Osteoblast (primary cell): Measurements from ENCODE around the gene QRICH1. TPM values are rescaled to one million over a fixed set of nuclear protein-coding genes. Genes with fewer than 3 reads are reported as not detected.

Experiments
- DNase-seq: peaks from one replicate; pipeline ENCODE4 v3.0.0; 2011; ENCODE audit warnings: low spot score, mixed read lengths; ENCODE audit not compliant: insufficient read length; ENCODE audit errors: missing footprints
- H2AFZ ChIP-seq: 2 replicates; pipeline ENCODE4 v1.6.0; 2011; ENCODE audit warnings: mild to moderate bottlenecking, low read length
- H3K27ac ChIP-seq: 2 replicates; pipeline ENCODE4 v1.5.1; 2011; ENCODE audit warnings: mild to moderate bottlenecking, low read depth, low read length, moderate library complexity
- H3K27me3 ChIP-seq: 2 replicates; pipeline ENCODE4 v1.6.0; 2012; ENCODE audit warnings: mild to moderate bottlenecking, control low read depth, inconsistent platforms, low read length, moderate library complexity; ENCODE audit not compliant: insufficient read depth
- H3K36me3 ChIP-seq: 2 replicates; pipeline ENCODE4 v1.5.1; 2011; ENCODE audit warnings: mild to moderate bottlenecking, low read length, control low read depth, moderate library complexity; ENCODE audit not compliant: insufficient read depth
- H3K4me1 ChIP-seq: 2 replicates; pipeline ENCODE4 v1.5.1; 2011; ENCODE audit warnings: mild to moderate bottlenecking, low read length, control low read depth, moderate library complexity; ENCODE audit not compliant: insufficient read depth
- H3K4me2 ChIP-seq: 2 replicates; pipeline ENCODE4 v1.6.0; 2011; ENCODE audit warnings: mild to moderate bottlenecking, low read length; ENCODE audit not compliant: insufficient read depth
- H3K4me3 ChIP-seq: fragments of 200-600 bp; sonication (generic); 3 replicates; pipeline ENCODE4 v1.5.1; 2012; ENCODE audit warnings: mild to moderate bottlenecking, low read length, inconsistent platforms; ENCODE audit not compliant: insufficient read depth
- H3K79me2 ChIP-seq: 2 replicates; pipeline ENCODE4 v1.6.0; 2012; ENCODE audit warnings: mild to moderate bottlenecking, low read length, control low read depth, inconsistent platforms; ENCODE audit not compliant: insufficient read depth
- H3K9me3 ChIP-seq: 2 replicates; pipeline ENCODE4 v1.5.1; 2011; ENCODE audit warnings: low read depth, low read length, control low read depth
- H4K20me1 ChIP-seq: 2 replicates; pipeline ENCODE4 v1.6.0; 2012; ENCODE audit warnings: mild to moderate bottlenecking, low read length, control low read depth; ENCODE audit not compliant: insufficient read depth
- total RNA-seq: library from RNA; depleted of rRNA; stranded (reverse); fragments of >200 nt; gene quantifications from 2 replicates; pipeline ENCODE4 v1.2.3, GENCODE V29; 2012
- TF ChIP-seq, protein P1 (sequence below): IDR thresholded peaks from 2 replicates; pipeline ENCODE4 v1.5.1; 2011; ENCODE audit warnings: mild to moderate bottlenecking, low read depth, low read length, moderate library complexity; ENCODE audit errors: extremely low read depth

The QRICH1 gene
- total RNA-seq, 1 donor = 167 TPM

DNA sequence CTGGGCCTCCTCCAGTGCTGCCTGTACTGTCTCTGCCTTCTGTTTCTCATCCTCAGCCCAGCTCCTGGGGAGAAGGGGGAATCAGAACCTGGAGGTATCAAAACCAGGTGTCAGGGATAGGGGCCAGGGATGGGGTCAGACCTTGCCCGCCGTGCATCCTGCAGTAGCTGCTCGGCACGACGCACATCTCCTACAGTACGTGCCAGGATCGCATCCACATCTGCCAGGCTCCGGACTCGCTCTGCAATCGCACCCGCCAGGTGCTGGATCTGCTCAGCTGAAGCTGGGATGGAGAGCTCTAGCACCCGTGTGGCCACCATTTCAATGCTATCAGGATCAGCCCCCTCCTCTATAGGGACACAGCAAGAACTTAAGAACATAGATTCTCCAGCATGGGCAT lies 28.2 kb upstream of the QRICH1 start:
- H3K4me2 ChIP-seq = no peak overlapping the region
- no peak overlapping the region for H3K27ac ChIP-seq
- H3K27me3 ChIP-seq = no peaks in the 10 kb centered on the region
- H2AFZ ChIP-seq = no peak overlapping the region
- H3K4me1 ChIP-seq = peaks cover 12% of the 10 kb centered on the region
- peaks cover 16% of the 10 kb centered on the region for H4K20me1 ChIP-seq
- peaks cover 26% of the 10 kb centered on the region for H3K79me2 ChIP-seq
- no peaks in the 10 kb centered on the region for H3K9me3 ChIP-seq
- H3K36me3 ChIP-seq = peaks cover 78% of the 10 kb centered on the region
- no peak overlapping the region for H3K4me3 ChIP-seq
- TF ChIP-seq, protein P1, sequence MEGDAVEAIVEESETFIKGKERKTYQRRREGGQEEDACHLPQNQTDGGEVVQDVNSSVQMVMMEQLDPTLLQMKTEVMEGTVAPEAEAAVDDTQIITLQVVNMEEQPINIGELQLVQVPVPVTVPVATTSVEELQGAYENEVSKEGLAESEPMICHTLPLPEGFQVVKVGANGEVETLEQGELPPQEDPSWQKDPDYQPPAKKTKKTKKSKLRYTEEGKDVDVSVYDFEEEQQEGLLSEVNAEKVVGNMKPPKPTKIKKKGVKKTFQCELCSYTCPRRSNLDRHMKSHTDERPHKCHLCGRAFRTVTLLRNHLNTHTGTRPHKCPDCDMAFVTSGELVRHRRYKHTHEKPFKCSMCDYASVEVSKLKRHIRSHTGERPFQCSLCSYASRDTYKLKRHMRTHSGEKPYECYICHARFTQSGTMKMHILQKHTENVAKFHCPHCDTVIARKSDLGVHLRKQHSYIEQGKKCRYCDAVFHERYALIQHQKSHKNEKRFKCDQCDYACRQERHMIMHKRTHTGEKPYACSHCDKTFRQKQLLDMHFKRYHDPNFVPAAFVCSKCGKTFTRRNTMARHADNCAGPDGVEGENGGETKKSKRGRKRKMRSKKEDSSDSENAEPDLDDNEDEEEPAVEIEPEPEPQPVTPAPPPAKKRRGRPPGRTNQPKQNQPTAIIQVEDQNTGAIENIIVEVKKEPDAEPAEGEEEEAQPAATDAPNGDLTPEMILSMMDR = no peak
- DNase-seq = peak; percentile 41

DNA sequence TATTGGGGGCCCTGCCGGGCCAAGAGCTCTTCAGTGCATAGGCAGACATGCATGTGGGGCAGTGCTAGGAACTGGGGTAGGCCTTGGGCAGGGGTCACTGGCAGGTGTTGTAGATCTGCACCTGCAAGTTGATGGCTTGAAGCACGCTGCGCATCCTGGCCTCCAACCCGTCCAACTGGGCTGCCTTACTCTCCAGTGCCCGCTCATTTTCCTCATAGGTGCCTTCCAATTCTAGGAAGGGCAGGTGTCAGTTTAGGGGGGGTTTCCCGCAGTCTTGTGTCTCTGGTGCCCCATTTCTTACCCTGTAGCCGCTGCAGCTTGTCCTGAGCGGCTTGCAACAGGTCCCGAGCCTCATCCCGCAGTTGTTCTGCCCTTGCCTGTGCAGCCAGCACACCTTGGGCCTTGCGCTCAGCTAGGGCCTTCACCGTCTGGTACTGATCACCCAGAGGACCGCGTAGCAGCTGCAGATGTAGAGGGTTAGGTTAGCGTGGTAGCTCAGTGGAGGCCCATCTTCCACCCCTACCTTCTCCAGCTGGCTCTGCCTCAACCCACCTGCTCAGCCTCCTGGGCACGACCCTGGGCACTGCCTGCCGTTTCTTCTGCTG lies 27.4 kb upstream of the QRICH1 start:
- peak overlapping the region; percentile 96 for H3K4me2 ChIP-seq
- H3K9me3 ChIP-seq = no peaks in the 10 kb centered on the region
- peaks cover 16% of the 10 kb centered on the region for H4K20me1 ChIP-seq
- H3K4me1 ChIP-seq = peaks cover 12% of the 10 kb centered on the region
- H2AFZ ChIP-seq = no peak overlapping the region
- peaks cover 26% of the 10 kb centered on the region for H3K79me2 ChIP-seq
- peak overlapping the region; percentile 86 for H3K27ac ChIP-seq
- peak overlapping the region; percentile 93 for H3K4me3 ChIP-seq
- TF ChIP-seq, protein P1 = no peak
- H3K27me3 ChIP-seq = no peaks in the 10 kb centered on the region
- peak; percentile 83 for DNase-seq
- peaks cover 78% of the 10 kb centered on the region for H3K36me3 ChIP-seq

DNA sequence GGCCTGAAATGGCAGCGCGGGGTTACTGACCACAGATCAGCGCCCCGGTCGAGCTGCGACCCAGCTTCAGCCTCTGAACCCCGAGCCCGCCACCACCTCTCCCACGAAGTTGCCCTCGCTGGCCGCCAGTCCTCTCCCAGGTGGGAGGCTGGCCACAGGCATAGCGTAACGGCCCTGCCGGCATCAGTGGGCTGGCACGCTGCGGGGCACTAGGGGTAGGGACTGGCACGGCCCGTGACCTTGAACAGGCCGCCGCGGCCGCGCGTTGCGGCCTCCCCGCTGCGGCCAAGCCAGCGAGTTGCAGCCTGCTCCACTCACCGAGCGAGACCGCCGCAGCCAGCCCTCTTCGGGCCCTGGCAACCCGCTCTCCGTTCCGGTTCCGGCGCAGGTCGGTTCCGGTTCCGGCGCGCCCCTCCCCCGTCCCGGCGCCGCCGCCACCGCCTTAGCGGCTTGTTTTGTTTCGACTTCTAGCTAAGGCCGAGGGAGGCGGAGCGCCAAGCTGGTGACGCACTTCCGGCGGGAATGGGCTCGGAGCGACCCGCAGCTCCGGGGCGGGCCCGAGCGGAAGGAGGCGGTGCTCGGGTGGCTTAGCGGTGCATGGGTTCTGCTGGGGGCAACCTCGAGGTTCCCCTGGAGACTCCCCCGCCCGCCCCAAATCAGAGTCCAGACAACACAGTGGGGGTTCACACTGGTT lies 26.7 kb upstream of the QRICH1 start, which contains the start of gene USP19:
Gene USP19, minus strand, starts transcription at position 386 of the 694 bp plus-strand sequence. CDS start 1,678 bp downstream, outside the sequence.
- peak within 1 kb of the TSS; percentile 96 for H3K4me2 ChIP-seq
- H2AFZ ChIP-seq = peak within 1 kb of the TSS; percentile 82
- TF ChIP-seq, protein P1 = no peak
- peak within 1 kb of the TSS; percentile 93 for H3K4me3 ChIP-seq
- peaks cover 12% of the 10 kb centered on the region for H3K4me1 ChIP-seq
- no peaks in the 10 kb centered on the region for H3K27me3 ChIP-seq
- H3K27ac ChIP-seq = peak within 1 kb of the TSS; percentile 86
- no peaks in the 10 kb centered on the region for H3K9me3 ChIP-seq
- H4K20me1 ChIP-seq = peaks cover 16% of the 10 kb centered on the region
- H3K36me3 ChIP-seq = peaks cover 77% of the 10 kb centered on the region
- peak; percentile 99 for DNase-seq
- peaks cover 26% of the 10 kb centered on the region for H3K79me2 ChIP-seq

DNA sequence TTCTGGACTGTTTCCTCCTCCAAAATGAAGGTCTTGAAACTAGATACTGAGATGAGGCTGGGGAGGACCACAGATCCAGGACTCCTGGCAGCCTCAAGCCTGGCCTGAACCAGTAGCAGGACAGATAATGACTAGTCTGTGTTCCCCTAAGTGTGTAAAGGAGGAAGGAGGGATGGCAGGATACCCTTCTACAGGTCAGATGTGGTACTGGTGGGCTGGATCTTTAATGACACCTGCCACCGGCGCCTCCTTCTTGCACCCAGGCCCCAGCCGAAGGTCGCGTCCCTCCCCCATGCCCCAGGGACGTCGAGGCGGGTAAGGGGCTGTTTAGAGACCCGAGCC lies 26.2 kb upstream of the QRICH1 start:
- H3K27me3 ChIP-seq = no peaks in the 10 kb centered on the region
- H2AFZ ChIP-seq = peak overlapping the region; percentile 82
- peaks cover 12% of the 10 kb centered on the region for H3K4me1 ChIP-seq
- peak overlapping the region; percentile 93 for H3K4me3 ChIP-seq
- H3K79me2 ChIP-seq = peaks cover 26% of the 10 kb centered on the region
- H3K27ac ChIP-seq = peak overlapping the region; percentile 86
- TF ChIP-seq, protein P1 = no peak
- peaks cover 16% of the 10 kb centered on the region for H4K20me1 ChIP-seq
- no peaks in the 10 kb centered on the region for H3K9me3 ChIP-seq
- peak; percentile 93 for DNase-seq
- peak overlapping the region; percentile 96 for H3K4me2 ChIP-seq
- H3K36me3 ChIP-seq = peaks cover 78% of the 10 kb centered on the region
